GM12873 (cell line): Measurements from ENCODE around the gene GARIN3.

ENCODE experiments used
- TF ChIP-seq, protein P1 (sequence below): IDR thresholded peaks from 2 replicates; pipeline ENCODE4 v1.5.1; 2012; ENCODE audit warnings: low read depth, mild to moderate bottlenecking, moderate library complexity, low read length, control low read depth; ENCODE audit not compliant: insufficient read depth; ENCODE audit errors: missing control alignments

The GARIN3 gene

DNA sequence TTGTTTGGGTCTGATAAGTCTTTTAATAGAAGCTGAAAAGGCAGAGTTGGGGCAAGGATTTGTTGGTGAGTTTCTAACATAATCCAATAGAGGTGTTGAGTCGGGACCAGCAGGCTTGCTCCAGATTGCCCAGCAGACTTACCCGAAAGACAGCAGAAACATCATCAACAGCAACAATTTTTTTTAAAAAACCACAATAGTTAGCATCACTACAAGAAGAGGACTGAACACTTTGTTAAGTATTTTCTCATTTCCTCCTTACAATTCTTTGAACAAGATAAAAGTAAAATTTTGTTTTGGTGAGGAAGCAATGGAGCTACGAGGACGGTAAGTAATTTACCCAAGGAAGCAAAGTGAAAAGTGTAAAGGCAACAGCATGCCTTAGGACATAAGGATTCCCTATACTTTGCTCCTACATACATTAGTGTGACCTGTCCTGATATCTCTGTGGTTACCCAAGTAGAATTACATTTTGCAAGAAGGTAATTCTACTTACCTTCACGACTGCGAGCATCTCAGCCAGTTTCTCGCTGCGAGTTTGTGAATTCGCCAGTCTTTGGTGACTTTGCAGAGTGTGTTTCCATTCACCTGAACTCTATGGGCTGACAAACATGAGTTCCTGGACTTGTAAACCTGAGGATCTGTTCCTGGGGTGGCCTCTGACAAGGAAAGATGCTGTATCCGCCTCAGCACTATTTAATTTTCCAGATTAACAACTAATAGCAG, 27.8 kb upstream of the GARIN3 start:
- TF ChIP-seq, protein P1, sequence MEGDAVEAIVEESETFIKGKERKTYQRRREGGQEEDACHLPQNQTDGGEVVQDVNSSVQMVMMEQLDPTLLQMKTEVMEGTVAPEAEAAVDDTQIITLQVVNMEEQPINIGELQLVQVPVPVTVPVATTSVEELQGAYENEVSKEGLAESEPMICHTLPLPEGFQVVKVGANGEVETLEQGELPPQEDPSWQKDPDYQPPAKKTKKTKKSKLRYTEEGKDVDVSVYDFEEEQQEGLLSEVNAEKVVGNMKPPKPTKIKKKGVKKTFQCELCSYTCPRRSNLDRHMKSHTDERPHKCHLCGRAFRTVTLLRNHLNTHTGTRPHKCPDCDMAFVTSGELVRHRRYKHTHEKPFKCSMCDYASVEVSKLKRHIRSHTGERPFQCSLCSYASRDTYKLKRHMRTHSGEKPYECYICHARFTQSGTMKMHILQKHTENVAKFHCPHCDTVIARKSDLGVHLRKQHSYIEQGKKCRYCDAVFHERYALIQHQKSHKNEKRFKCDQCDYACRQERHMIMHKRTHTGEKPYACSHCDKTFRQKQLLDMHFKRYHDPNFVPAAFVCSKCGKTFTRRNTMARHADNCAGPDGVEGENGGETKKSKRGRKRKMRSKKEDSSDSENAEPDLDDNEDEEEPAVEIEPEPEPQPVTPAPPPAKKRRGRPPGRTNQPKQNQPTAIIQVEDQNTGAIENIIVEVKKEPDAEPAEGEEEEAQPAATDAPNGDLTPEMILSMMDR = no peak

DNA sequence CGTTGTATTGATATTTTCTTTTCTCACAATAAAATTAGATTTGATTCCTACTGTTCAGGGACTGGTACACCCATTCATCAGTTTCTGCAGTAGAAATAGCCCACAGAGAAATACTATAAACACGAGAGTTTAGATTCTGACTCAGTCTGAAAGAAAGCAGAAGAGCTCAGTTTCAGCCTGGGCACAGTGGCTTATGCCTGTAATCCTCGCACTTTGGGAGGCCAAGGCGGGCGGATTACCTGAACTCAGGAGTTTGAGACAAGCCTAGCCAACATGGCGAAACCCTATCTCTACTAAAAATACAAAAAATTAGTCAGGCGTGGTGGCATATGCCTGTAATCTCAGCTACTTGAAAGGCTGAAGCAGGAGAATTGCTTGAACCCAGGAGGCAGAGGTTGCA, 23.2 kb upstream of the GARIN3 start:
- TF ChIP-seq, protein P1 = no peak

DNA sequence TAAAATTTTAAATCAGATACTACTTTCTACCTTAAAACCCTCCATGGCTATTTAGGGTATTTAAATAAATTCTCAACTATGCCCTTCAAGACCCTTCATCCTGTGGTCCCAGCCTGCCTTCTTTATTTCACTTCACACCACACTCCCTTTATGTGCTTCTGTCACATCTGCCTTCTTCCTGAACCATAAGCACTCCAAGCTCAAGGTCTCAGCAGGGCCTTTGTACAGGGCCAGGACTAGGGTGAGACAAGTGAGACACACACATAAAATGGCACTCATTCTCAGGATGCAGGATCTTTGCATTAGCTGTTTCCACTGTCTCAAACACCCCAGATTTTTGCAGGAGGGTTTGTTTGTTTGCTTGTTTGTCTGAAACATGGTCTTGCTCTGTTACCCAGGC, 22.2 kb upstream of the GARIN3 start:
- TF ChIP-seq, protein P1 = no peak

DNA sequence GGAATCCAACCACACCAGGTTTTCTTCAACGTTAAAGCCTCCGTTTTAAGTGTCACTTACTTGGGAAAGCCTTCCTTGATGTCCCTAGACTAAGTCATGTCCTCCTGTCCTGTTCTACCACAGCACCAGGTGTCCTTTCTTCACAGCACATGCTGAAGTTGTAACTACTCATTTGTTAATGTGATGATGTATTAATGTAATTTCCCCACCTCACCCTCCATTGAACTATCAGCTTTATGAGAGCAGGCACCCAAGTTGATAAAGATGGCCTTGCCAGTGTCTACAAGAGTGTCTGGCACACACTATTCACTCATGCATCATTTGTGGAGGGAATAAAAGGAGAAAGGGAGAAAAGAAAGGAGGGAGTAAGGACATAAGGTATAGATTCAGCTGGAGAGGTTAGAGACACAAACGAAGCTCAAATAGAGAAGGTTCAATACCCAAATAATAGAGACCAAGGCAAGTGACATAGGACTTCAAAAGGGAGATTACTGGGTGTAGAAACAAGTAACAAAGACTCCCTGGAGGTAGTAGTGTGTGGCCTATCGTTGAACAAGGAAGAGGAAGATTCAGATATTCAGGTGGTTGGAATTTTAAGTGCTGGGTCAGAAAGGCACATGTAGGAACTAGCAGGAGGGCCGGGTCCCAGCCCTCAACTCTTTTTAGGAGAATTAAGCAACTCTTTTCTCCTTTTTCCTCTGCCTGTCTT, 21.1 kb upstream of the GARIN3 start:
- TF ChIP-seq, protein P1 = no peak

DNA sequence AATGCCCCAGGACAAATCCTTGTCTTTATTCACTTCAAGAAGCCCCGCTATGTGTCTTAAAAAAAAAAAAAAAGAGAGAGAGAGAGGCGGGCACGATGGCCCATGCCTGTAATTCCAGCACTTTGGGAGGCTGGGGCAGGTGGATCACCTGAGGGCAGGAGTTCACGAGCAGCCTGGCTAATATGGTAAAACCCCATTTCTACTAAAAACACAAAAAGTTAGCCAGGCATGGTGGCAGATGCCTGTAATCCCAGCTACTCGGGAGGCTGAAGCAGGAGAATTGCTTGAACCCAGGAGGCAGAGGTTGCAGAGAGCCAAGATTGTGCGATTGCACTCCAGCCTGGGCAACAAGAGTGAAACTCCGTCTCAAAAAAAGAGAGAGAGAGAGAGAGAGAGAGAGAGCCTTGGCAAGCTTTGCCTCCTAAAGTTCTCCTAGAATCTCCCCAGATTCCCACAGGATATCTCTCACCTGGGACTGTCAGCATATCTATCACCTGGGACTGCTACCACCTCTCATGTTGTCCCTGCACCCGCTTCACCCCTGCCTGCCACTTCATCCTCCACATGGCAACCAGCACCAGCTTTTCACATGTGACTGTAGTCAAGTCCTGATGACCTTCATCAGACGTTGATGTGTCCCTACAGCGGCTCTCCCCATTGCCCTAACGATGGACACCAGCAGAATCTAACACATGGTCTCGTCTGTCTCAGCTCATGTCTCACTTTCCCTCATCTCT, 20.4 kb upstream of the GARIN3 start:
- TF ChIP-seq, protein P1 = no peak

DNA sequence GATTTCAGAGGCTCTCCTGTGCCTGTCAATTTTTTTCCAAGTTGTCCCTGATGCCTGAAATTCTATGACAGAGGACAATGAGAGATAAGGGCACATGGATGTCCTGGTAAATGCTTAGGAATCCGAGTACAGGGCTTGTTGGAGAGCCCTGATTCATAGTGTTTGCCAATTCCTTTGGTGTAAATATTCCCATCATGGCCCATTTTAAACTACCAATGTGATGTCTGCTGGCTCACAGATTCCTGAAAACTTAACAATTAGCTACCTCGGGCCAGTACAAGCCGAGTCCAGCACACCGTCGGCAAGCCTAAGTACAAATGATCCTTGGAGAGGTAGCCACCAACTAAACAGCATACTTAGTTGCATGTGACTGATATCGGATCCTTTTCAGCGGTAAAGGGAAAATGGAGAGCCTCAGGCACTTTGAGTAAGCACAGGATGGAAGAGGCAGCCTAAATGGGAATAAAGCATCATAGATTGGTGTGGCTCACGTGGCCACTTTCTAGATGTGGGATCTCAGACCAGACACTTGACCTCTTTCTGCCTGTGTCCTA, 18.1 kb upstream of the GARIN3 start:
- TF ChIP-seq, protein P1 = no peak
